ENCODE data around the gene BBS9. TPM values are rescaled to one million over a fixed set of nuclear protein-coding genes. Genes with fewer than 3 reads are reported as not detected.

BBS9 gene
- total and polyA plus RNA-seq, 4 donors, result 2.3 to 9.5 (median 4.5) TPM

- Histone ChIP-seq H3K4me1 (ENCODE audit: control insufficient read depth in 4 of 4, insufficient read depth in 4 of 4, low read length in 3 of 4) (no peaks in the 10 kb centered on the region), H3K9me3 (ENCODE audit: control insufficient read depth in 4 of 4, low read length in 3 of 4) (no peaks in the 10 kb centered on the region), H3K9ac (ENCODE audit: low read depth in 1 of 2, low read length in 2 of 2) (no peak overlapping the region), H3K4me3 (ENCODE audit: low read depth in 1 of 3, low read length in 3 of 3) (no peak overlapping the region), H3K36me3 (ENCODE audit: control insufficient read depth in 4 of 4, insufficient read depth in 3 of 4, low read depth in 1 of 4, low read length in 3 of 4) (no peaks in the 10 kb centered on the region), H3K27me3 (ENCODE audit: control insufficient read depth in 4 of 4, insufficient read depth in 4 of 4, low read length in 3 of 4) (no peaks in the 10 kb centered on the region), H3K27ac (ENCODE audit: low read depth in 1 of 2, low read length in 2 of 2) (no peak overlapping the region)
- TF ChIP-seq HNF4G (IDR thresholded peaks at IDR 0.05) (no peak), ATF3 (IDR thresholded peaks at IDR 0.05) (no peak), SP1 (IDR thresholded peaks at IDR 0.05) (no peak), REST (IDR thresholded peaks at IDR 0.05) (no peak), GABPA (IDR thresholded peaks at IDR 0.05 in 1 of 2, conservative IDR thresholded peaks at IDR 0.05 in 1 of 2) (no peak), CTCF (IDR thresholded peaks at IDR 0.05; ENCODE audit: low read depth, low read length, missing input control) (no peak), JUND (IDR thresholded peaks at IDR 0.05) (no peak), HNF4A (conservative IDR thresholded peaks at IDR 0.05) (no peak), NR2F2 (IDR thresholded peaks at IDR 0.05) (no peak), RXRA (IDR thresholded peaks at IDR 0.05) (no peak), YY1 (IDR thresholded peaks at IDR 0.05) (no peak)
- DNase-seq (ENCODE audit: low spot score), result no peak
Measured at GRCh38 chr7:33562996-33563395, 433.6 kb downstream of the BBS9 start.

DNA sequence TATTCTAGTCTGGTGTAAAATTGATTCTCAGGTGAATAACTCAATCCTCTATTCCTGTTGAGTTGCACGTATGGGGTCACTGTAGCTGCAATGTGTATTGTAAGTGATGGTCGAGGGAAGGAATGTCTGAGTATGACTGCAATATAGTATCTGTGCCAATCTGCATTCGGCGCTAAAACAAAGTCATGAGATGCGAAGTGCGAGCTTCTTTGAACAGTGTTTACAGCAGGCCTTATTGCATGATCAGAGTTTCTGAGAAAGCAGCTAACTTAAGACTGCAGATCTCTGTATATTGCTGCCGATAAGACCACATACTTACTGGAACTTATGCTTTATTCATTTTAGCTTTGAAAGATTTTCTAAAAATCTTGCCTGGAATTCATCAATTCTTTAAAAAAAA lies 434.3 kb downstream of the BBS9 start:
- Histone ChIP-seq H3K36me3 (ENCODE audit: control insufficient read depth in 4 of 4, insufficient read depth in 3 of 4, low read depth in 1 of 4, low read length in 3 of 4) (no peaks in the 10 kb centered on the region), H3K27ac (ENCODE audit: low read depth in 1 of 2, low read length in 2 of 2) (no peak overlapping the region), H3K4me1 (ENCODE audit: control insufficient read depth in 4 of 4, insufficient read depth in 4 of 4, low read length in 3 of 4) (no peaks in the 10 kb centered on the region), H3K9ac (ENCODE audit: low read depth in 1 of 2, low read length in 2 of 2) (no peak overlapping the region), H3K27me3 (ENCODE audit: control insufficient read depth in 4 of 4, insufficient read depth in 4 of 4, low read length in 3 of 4) (no peaks in the 10 kb centered on the region), H3K9me3 (ENCODE audit: control insufficient read depth in 4 of 4, low read length in 3 of 4) (no peaks in the 10 kb centered on the region), H3K4me3 (ENCODE audit: low read depth in 1 of 3, low read length in 3 of 3) (no peak overlapping the region)
- TF ChIP-seq JUND (IDR thresholded peaks at IDR 0.05) (no peak), SP1 (IDR thresholded peaks at IDR 0.05) (no peak), REST (IDR thresholded peaks at IDR 0.05) (no peak), MAX (IDR thresholded peaks at IDR 0.05) (no peak), GABPA (IDR thresholded peaks at IDR 0.05 in 1 of 2, conservative IDR thresholded peaks at IDR 0.05 in 1 of 2) (no peak)
- 97% methylated on average over 7 of the region's 7 CpGs for WGBS
- no peak for DNase-seq (ENCODE audit: low spot score)
